ENCODE data around the gene ZNF837. TPM values are rescaled to one million over a fixed set of nuclear protein-coding genes. Genes with fewer than 3 reads are reported as not detected.
A peak's percentile ranks its signal among the peaks of the same experiment; 100 is the strongest.
"Not testable (repeated sequence)": the region's sequence is repeated elsewhere in the genome, so short reads cannot be mapped to it uniquely, and the experiment has no call there.

ZNF837 gene
- total RNA-seq, 2 donors from 2014 or later, result 1.1 to 1.9 TPM

DNA sequence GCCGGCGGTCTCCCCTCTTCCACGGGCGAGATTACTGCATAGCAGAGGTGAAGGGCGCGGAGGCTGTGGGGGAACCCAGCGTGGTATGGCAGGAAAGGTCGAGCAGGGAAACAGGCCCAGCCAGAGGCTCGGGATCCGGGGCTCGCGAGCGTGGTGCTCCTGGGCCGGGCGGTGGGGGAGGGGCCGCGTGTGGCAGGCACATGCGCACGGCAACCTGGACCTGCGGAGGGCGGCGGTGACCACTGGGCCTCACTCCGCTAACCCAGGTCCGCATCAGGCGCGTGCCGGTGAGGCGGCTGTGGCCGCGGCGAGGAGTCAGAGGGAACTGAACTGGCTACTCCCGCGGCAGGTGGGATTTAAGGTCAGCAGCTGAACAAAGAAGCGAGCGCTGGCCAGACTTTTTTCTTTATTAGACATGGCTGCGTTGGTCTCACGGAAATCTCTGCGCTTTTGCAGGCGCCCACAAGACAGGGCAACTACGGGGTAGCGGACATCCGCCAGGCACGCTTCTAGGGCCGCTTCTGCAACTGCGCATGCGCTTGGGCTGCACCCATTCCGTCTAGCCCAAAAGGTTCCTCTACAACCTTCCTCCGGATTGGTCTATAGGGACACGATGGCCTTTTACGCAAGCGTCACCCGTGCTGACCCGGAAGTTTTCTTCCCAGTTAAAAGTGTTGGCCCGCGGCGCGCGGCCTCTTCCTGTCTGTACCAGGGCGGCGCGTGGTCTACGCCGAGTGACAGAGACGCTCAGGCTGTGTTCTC is 5.9 kb upstream of the ZNF837 start, which contains the start of gene RPS5:
Gene RPS5, plus strand, starts transcription at position 694 of the 762 bp plus-strand sequence. CDS start 869 bp downstream, outside the sequence.
- Mint-ChIP-seq H3K4me3 (peak within 1 kb of the TSS; percentile 94), H3K36me3 (ENCODE audit: low read depth) (peaks cover 63% of the 10 kb centered on the region), H3K27me3 (no peaks in the 10 kb centered on the region)

DNA sequence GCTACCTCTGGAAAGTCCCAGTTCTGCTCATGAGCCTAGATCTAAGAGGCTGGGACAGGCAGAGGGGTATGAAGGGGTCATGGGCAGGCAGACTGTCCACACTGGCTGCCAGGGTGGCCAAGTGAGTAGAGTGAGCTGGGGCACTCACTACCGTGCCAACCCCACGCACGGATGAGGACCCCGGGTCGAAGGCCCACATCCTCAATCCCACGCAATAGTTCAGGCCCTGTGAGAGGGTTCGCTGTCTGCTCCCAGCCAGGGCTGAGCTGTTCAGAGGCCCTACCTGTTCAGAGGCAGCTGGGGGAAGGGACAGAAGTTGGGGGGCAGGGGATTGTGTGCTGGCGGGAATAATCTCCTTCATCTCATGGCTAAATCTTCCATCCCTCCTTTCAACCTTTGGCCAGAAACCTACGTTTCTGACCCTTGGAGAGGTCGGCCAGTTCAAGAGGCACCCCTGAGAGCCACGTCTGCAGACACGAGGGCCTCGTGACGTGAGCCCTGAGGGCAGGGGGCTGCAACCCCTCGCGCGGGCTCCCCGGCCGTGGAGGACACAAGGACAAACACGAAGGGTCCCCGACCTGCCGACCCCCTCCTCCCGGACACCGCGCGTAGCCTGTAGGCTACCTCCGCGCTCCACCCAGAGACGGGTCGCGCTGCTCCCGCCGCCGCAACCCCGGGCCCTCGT is 5.2 kb upstream of the ZNF837 start:
- ATAC-seq (replicated peaks), result peak; percentile 2
- Mint-ChIP-seq H3K4me1 (peaks cover 16% of the 10 kb centered on the region), H3K27me3 (no peaks in the 10 kb centered on the region), H3K27ac (peak overlapping the region; percentile 97), H3K9me3 (no peaks in the 10 kb centered on the region), H3K36me3 (ENCODE audit: low read depth) (peaks cover 56% of the 10 kb centered on the region), H3K4me3 (peak overlapping the region; percentile 94)

More for the DNA sequence above, 5.9 kb upstream of the ZNF837 start, which contains the start of gene RPS5:
- no peaks in the 10 kb centered on the region for H3K9me3 Mint-ChIP-seq
- peaks cover 16% of the 10 kb centered on the region for H3K4me1 Mint-ChIP-seq
- peak within 1 kb of the TSS; percentile 97 for H3K27ac Mint-ChIP-seq
- ATAC-seq (replicated peaks), result peak; percentile 98

DNA sequence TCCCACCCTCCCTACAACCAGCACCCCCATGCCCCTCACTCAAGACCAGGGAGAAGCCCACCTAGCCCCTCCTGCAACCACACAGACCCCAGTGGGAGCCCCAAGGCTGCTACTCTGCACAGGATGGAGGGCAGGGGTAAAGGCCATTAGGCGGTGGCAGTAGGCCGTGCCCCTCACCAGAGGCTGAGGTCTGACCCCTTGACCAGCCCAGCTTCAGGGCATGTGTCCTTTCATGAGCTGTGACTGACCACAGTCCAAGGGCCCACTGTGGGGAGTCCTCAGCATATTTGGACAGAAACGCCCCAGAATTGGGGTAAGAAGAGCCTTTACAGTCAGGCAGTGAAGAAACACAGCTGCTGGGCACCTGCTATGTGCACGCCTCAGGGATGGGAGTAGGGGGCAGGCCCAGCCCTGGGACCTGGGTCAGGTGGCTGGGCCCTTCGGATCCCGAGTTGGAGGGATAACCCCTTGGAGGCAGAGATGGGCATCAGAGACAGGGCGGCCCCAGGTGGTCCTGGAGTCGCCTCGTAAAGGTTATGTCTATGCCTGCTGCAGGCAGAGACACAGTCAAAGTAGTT is 4.6 kb upstream of the ZNF837 start:
- no peaks in the 10 kb centered on the region for H3K27me3 Mint-ChIP-seq
- H3K9me3 Mint-ChIP-seq, result no peaks in the 10 kb centered on the region
- ATAC-seq (replicated peaks), result no peak
- peak overlapping the region; percentile 94 for H3K4me3 Mint-ChIP-seq
- peak overlapping the region; percentile 97 for H3K27ac Mint-ChIP-seq
- peaks cover 49% of the 10 kb centered on the region for H3K36me3 Mint-ChIP-seq (ENCODE audit: low read depth)
- peaks cover 16% of the 10 kb centered on the region for H3K4me1 Mint-ChIP-seq

DNA sequence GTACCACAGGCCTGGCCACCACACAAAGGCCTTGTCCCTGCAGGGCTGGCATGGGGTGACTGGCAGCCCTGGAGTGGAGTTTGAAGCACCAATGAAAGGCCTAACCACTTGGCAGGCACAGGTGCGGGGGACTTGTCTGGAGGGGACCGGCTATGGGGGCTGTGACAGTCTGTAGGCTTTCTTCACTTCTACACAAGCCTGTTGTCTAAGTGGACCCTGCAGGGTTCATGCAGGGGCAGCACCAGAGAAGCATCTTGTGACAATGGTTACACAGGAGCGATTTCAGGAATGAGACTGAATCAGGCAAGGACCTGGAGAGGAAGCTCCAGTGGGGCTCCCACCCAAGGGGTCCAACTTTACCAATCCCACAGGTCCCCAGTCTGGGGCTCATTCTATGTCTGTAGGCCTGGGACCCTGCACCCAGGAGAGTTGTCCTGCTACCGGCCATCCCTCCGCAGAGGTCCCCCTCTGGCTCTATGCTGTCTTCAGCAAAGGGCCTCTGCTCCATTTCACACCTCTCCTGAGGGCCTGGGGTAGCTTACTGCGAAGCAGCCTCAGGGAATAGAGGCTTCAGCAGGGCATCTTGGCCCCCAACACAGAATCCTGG is 2.3 kb upstream of the ZNF837 start:
- no peak for ATAC-seq (replicated peaks)
- Mint-ChIP-seq H3K9me3 (no peaks in the 10 kb centered on the region), H3K36me3 (ENCODE audit: low read depth) (peaks cover 26% of the 10 kb centered on the region), H3K27me3 (no peaks in the 10 kb centered on the region), H3K4me1 (peaks cover 15% of the 10 kb centered on the region), H3K27ac (peak overlapping the region; percentile 94), H3K4me3 (peak overlapping the region; percentile 95)

DNA sequence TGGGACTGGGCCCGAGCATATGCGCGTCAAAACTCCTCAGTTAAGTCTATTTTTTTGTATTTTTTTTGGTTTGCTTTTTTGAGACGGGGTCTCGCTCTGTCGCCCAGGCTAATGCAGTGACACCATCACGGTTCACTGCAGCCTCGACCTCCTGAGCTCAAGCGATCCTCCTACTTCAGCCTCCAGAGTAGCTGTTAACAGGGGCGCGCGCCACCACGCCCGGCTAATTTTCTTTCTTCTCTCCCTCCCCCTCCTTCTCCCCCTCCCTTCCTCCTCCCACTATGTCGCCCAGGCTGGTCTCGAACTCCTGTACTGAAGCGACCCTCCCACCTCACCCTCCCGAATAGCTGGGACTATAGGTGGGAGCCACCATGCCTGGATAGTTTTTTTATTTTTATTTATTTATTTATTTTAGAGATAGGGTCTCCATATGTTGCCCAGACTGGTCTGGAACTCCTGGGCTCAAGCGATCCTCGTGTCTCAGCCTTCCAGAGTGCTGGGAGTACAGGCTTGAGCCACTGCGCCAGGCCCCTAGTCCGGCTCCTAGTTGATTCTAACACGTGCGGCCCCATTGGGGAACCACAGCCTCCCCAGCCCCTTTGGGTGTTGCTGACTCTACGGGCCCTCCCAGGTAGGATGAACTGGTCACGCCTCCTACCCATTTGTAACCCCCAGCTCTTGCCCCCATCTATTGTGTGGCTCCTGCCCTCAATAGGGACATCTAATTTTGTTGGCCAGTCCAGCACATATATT is 806 bp upstream of the ZNF837 start:
- no peak for ATAC-seq (replicated peaks)
- no peaks in the 10 kb centered on the region for H3K27me3 Mint-ChIP-seq
- peaks cover 13% of the 10 kb centered on the region for H3K4me1 Mint-ChIP-seq
- no peaks in the 10 kb centered on the region for H3K9me3 Mint-ChIP-seq
- H3K4me3 Mint-ChIP-seq, result peak overlapping the region; percentile 95
- H3K36me3 Mint-ChIP-seq (ENCODE audit: low read depth), result peaks cover 12% of the 10 kb centered on the region
- peak overlapping the region; percentile 94 for H3K27ac Mint-ChIP-seq

DNA sequence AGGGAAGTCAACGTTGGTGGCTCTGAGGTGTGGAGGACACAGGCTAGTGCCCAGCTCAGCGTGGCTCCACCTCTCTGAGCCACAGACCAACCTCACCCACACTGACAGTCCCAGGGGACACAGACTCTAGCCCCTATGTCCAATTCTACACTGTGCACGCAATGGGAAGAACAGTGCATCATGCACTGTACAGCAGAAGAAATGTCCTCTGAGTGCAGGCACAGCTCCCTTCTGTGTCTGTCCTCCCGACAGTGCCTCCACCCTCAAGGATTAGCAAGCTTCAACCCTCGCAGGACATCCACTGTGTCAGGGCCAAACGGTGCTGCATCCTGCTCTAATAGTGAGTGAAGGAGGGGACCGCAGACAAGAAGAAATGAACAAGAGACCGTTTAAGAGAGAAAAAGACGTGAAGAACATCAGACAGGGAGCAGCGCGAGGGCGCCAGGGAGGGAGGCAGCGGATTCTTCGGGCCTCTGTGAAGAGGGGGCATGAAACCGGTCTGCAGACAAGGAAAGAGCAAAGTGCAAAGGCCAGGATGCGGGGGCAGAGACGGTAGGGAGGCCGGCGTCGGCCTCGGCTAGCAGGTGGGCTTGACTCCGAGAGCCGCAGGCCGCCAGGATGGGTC is 681 bp downstream of the ZNF837 start:
- H3K27ac Mint-ChIP-seq, result peak overlapping the region; percentile 94
- H3K27me3 Mint-ChIP-seq, result no peaks in the 10 kb centered on the region
- peak overlapping the region; percentile 95 for H3K4me3 Mint-ChIP-seq
- peaks cover 9% of the 10 kb centered on the region for H3K4me1 Mint-ChIP-seq
- no peaks in the 10 kb centered on the region for H3K9me3 Mint-ChIP-seq
- H3K36me3 Mint-ChIP-seq (ENCODE audit: low read depth), result no peaks in the 10 kb centered on the region
- ATAC-seq (replicated peaks), result no peak

DNA sequence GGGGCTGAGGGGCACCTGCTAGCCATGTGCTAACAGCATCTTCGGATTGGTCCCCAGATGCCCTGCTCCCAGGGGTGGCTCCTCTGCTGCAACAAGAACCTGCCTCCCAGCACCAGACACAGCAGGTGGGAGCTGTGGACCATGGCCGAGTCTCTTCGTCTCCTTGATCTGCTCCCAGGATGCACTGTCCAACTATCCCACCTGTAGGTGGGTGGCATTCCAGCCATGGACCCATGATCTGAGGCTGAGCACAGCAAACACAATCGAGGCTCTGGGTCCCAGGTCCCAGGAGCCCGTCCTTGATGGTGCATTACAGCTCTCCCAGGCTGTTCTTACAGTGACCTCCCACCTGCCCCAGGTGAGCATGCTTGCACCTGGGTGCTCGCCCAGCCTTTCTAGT is 1.6 kb downstream of the ZNF837 start:
- no peak for ATAC-seq (replicated peaks)
- no peaks in the 10 kb centered on the region for H3K27me3 Mint-ChIP-seq
- H3K27ac Mint-ChIP-seq, result peak overlapping the region; percentile 94
- H3K36me3 Mint-ChIP-seq (ENCODE audit: low read depth), result no peaks in the 10 kb centered on the region
- H3K9me3 Mint-ChIP-seq, result no peaks in the 10 kb centered on the region
- H3K4me1 Mint-ChIP-seq, result peaks cover 9% of the 10 kb centered on the region
- H3K4me3 Mint-ChIP-seq, result peak overlapping the region; percentile 95

DNA sequence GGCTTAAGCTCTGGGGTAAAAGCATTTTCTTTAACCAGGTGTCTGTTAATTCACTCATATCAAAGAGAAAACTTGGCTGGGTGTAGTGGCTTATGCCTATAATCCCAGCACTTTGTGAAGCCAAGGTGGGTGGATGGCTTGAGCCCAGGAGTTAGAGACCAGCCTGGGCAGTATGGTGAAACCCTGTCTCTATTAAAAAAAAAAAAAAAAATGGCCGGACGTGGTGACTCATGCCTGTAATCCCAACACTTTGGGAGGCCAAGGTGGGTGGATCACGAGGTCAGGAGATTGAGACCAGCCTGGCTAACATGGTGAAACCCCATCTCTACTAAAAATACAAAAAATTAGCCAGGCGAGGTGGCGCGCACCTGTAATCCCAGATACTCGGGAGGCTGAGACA is 4.1 kb downstream of the ZNF837 start:
- H3K36me3 Mint-ChIP-seq (ENCODE audit: low read depth); H3K27ac Mint-ChIP-seq; H3K27me3 Mint-ChIP-seq; H3K9me3 Mint-ChIP-seq; ATAC-seq (replicated peaks); H3K4me1 Mint-ChIP-seq; H3K4me3 Mint-ChIP-seq: not testable (repeated sequence)

DNA sequence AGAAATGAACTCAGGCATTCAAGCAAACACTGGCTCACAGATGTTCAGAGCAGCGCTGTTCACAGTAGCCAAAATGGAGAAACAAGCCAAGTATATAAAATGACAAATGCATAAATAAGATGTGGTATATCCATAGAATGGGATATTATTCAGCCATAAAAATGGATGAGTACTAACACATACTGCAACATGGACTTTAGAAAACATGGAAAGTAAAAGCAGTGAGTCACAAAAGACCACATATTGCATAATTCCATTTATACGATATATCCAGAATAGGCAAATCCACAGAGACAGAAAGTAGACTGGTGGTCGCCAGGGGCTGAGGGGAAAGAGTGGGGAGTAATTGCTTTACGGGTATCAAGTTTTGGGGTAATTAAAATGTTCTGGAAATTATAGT is 6.6 kb downstream of the ZNF837 start:
- H3K36me3 Mint-ChIP-seq (ENCODE audit: low read depth), result no peaks in the 10 kb centered on the region
- H3K9me3 Mint-ChIP-seq, result no peaks in the 10 kb centered on the region
- no peak for ATAC-seq (replicated peaks)
- H3K27me3 Mint-ChIP-seq, result no peaks in the 10 kb centered on the region
- H3K4me3 Mint-ChIP-seq, result no peak overlapping the region
- no peaks in the 10 kb centered on the region for H3K4me1 Mint-ChIP-seq
- no peak overlapping the region for H3K27ac Mint-ChIP-seq

DNA sequence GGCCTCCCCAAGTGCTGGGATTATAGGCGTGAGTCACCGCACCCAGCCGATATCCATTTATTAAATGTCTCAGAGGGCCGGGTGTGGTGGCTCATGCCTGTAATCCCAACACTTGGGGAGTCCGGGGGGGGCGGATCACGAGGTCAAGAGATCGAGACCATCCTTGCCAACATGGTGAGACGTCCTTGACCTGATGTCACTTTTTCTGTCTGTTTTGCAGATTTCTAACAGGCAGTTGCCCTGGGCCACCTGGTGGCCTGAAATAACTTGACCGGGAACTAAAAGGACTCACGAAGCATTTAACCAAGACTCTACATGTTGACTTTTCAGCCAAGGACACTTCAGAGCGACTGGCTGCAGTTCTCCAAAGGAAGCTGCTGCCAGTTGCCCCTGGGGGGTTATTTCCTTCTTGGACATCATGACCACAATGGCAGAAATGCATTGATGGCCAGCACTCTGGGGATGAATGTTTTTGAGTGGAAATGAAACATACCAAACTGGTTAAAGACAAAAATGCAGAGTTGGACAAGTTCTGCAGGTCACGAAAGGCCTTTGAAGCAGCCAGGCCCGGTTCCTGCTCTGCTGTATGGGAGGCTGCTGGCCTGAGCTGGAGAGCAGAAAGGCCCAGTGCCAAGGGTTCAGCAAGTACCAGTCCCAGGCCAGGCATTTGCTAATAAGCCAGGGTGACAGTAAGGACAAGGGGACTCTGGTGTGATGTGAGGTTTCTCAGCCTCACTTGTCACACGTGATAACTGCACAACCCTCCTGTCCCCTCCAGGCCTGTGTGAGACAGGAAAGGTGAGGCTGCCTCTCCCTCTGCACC is 8.3 kb downstream of the ZNF837 start:
- Mint-ChIP-seq H3K9me3 (no peaks in the 10 kb centered on the region), H3K36me3 (ENCODE audit: low read depth) (no peaks in the 10 kb centered on the region), H3K4me1 (no peaks in the 10 kb centered on the region), H3K4me3 (no peak overlapping the region), H3K27ac (no peak overlapping the region), H3K27me3 (no peaks in the 10 kb centered on the region)
- no peak for ATAC-seq (replicated peaks)

DNA sequence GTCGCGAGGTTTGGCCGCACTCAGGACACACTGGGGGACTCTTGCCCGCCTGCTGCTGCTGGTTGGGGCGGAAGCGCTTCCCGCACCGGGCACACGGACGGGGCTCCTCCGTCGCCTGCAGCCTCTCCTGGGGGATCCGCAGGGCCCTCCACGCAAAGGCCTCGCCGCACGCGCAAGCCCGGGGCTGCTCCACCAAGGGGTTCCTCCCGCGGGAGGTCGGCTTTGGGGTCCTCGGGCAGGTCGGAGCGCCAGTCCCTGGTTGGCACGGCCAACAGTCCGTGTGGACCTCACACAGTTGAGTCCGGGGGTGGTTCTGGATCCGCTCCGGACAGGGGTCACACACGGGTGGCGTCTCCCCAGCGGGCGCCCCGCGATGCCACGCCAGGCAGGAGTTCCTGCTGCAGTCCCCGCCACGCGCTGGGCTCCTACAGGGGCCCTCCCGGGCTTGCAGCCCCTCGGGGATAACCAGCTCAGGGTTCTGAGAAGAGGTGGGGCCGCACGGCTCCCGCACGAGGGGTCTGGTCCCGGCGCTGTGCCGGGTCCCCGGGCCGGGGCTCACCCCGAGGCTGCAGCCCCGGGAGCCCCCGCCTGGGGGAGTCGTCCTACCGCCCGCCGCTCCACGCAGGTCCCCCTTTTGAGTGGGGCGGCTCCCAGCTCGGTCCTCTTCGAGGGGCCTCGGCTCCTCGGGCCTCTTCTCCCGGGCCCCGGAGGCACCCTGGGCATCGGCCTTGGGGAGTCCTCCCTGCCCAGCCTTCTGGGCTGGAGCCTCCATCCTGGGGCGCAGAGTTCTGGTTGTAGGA is 12.1 kb downstream of the ZNF837 start:
- Mint-ChIP-seq H3K9me3 (no peaks in the 10 kb centered on the region), H3K27ac (no peak overlapping the region), H3K36me3 (ENCODE audit: low read depth) (no peaks in the 10 kb centered on the region), H3K4me3 (no peak overlapping the region), H3K4me1 (no peaks in the 10 kb centered on the region), H3K27me3 (no peaks in the 10 kb centered on the region)
- no peak for ATAC-seq (replicated peaks)

DNA sequence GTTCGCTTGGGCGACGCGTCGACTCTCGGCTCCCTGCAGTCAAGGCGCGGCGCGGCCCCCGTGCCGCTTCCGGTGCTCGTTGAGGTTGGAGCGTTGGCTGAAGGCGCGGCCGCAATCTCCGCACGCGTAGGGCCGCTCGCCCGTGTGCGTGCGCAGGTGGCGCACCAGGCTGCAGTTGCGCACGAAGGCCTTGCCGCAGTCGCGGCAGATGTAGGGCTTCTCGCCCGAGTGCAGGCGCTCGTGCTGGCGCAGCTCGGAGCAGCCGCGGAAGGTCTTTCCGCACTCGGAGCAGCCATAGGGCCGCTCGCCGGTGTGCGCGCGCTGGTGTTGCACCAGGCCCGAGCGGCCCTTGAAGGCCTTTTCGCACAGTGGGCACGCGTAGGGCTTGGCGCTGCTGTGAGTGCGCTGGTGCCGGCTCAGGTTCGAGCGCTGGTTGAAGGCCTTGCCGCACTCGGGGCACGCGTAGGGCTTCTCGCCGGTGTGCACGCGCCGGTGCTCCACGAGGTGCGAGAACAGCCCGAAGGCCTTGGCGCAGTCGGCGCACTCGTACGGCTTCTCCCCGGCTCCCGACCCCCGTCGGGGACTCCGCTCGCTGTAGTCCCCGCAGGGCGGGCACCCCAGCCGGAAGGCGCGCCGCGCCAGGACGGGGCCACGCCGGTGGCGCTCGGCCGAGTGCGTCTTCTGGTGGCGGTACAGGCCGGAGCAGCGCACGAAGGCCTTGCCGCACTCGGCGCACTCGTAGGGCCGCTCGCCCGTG is 13.0 kb downstream of the ZNF837 start:
- no peaks in the 10 kb centered on the region for H3K9me3 Mint-ChIP-seq
- H3K36me3 Mint-ChIP-seq (ENCODE audit: low read depth), result no peaks in the 10 kb centered on the region
- H3K4me1 Mint-ChIP-seq, result no peaks in the 10 kb centered on the region
- no peaks in the 10 kb centered on the region for H3K27me3 Mint-ChIP-seq
- no peak overlapping the region for H3K27ac Mint-ChIP-seq
- H3K4me3 Mint-ChIP-seq, result no peak overlapping the region
- ATAC-seq (replicated peaks), result no peak
